HUES48 (cell line): ENCODE data around the gene FGD4.
"Not testable (repeated sequence)": the region's sequence is repeated elsewhere in the genome, so short reads cannot be mapped to it uniquely, and the experiment has no call there.

ENCODE experiments used
- H3K27ac ChIP-seq: one replicate; pipeline ENCODE4 v1.7.0; 2013; ENCODE audit warnings: low read depth, low read length, inconsistent platforms
- H3K27me3 ChIP-seq: 2 replicates; pipeline ENCODE4 v1.6.1; 2013; ENCODE audit warnings: mild to moderate bottlenecking, low read length; ENCODE audit not compliant: control insufficient read depth, insufficient read depth
- H3K36me3 ChIP-seq: 2 replicates; pipeline ENCODE4 v1.6.1; 2013; ENCODE audit warnings: low read length; ENCODE audit not compliant: control insufficient read depth, insufficient read depth
- H3K4me1 ChIP-seq: 2 replicates; pipeline ENCODE4 v1.6.1; 2013; ENCODE audit warnings: mild to moderate bottlenecking, low read length; ENCODE audit not compliant: control insufficient read depth, insufficient read depth
- H3K4me3 ChIP-seq: 2 replicates; pipeline ENCODE4 v1.5.1; 2013; ENCODE audit warnings: mild to moderate bottlenecking, low read depth, low read length
- H3K9ac ChIP-seq: 2 replicates; pipeline ENCODE4 v1.6.1; 2013; ENCODE audit warnings: mild to moderate bottlenecking, low read depth, low read length, moderate library complexity
- H3K9me3 ChIP-seq: 2 replicates; pipeline ENCODE4 v1.6.1; 2013; ENCODE audit warnings: low read length; ENCODE audit not compliant: control insufficient read depth, insufficient read depth

FGD4 gene

DNA sequence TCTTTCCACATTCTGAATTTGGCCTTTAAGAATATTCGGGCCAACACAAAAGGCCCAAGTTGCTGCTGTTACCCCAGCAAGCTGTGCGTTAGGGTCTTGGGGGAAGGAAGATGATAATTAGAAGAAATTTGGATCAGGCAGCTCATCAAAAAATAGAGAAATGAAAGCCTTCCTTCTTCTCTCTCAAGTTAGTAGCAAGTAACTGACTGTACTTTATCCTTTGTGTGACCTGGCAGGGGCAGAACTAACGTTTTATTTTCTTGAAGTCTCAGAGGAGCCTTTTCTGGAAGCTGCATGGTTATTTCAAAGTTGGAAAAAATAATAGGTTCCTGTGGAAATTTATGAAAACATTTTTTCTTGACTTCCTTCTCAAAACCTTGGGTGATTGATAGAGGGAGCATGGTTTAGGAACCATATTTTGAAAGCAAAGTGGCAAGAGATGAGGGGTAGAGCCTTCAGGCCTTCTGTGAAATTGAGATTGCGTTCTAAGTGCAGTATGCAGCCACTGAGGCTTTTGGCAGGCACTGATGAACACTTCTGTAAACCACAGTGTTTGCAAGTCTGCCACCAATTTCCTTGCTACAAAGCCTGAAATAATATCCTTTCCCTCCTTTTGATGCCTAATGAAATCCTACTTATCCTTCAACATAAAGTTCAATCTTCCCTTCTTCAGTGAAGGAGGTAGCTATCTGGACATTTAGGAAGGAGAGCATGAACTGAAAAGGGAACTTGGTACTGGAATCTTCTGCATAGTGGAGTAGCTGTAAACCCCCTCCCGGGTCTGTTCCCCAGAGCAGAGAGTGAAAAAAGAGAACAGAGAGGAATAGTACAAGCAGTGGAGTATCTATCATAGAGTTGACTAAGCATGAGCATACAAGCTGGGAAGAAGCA is 123.2 kb downstream of the FGD4 start:
- H3K9me3 ChIP-seq: no peaks in the 10 kb centered on the region
- H3K4me1 ChIP-seq: peaks cover 18% of the 10 kb centered on the region
- H3K36me3 ChIP-seq: no peaks in the 10 kb centered on the region
- no peak overlapping the region for H3K4me3 ChIP-seq
- H3K27me3 ChIP-seq: no peaks in the 10 kb centered on the region
- H3K9ac ChIP-seq: no peak overlapping the region
- no peak overlapping the region for H3K27ac ChIP-seq

DNA sequence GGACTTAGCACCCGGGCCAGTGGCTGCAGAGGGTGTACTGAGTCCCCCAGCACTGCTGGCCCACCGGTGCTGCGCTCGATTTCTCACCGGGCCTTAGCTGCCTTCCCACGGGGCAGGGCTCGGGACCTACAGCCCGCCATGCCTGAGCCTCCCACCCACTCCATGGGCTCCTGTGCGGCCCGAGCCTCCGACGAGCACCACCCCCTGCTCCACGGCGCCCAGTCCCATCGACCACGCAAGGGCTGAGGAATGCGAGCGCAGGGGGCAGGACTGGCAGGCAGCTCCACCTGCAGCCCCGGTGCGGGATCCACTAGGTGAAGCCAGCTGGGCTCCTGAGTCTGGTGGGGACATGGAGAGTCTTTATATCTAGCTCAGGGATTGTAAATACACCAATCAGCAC is 126.4 kb downstream of the FGD4 start:
- not testable (repeated sequence) for H3K9me3 ChIP-seq, H3K27ac ChIP-seq, H3K9ac ChIP-seq, H3K4me3 ChIP-seq, H3K27me3 ChIP-seq, H3K36me3 ChIP-seq
- peaks cover 18% of the 10 kb centered on the region for H3K4me1 ChIP-seq

DNA sequence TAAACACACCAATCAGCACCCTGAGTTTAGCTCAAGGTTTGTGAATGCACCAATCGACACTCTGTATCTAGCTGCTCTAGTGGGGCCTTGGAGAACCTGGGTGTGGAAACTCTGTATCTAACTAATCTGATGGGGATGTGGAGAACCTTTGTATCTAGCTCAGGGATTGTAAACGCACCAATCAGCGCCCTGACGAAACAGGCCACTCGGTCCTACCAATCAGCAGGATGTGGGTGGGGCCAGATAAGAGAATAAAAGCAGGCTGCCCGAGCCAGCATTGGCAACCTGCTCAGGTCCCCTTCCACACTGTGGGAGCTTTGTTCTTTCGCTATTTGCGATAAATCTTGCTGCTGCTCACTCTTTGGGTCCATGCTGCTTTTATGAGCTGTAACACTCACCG is 127.0 kb downstream of the FGD4 start:
- H3K4me1 ChIP-seq: peaks cover 18% of the 10 kb centered on the region

DNA sequence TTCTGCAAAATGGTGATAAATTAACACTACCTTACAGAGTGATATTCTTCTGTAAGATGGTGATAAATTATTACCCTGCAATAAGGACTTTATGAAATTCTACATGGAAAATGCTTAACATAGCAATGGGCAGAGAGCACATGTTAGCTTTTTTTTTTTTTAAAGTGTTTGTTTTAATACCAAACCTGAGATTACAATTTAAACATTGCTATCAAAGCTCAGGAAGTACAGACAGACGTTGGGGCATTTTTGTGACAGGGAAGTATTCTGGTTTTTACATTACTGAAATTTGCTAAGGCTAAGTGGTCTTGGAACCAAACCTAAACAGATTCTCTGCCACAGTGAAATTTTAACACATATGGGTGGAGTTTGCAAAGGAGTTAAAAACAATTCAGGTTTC is 133.1 kb downstream of the FGD4 start:
- Histone ChIP-seq H3K27me3 (no peaks in the 10 kb centered on the region), H3K4me3 (no peak overlapping the region), H3K9ac (no peak overlapping the region), H3K9me3 (no peaks in the 10 kb centered on the region), H3K27ac (no peak overlapping the region), H3K36me3 (no peaks in the 10 kb centered on the region), H3K4me1 (peaks cover 40% of the 10 kb centered on the region)

More for the DNA sequence above, 127.0 kb downstream of the FGD4 start:
- not testable (repeated sequence) for H3K9ac ChIP-seq, H3K36me3 ChIP-seq, H3K27ac ChIP-seq, H3K9me3 ChIP-seq, H3K4me3 ChIP-seq, H3K27me3 ChIP-seq

DNA sequence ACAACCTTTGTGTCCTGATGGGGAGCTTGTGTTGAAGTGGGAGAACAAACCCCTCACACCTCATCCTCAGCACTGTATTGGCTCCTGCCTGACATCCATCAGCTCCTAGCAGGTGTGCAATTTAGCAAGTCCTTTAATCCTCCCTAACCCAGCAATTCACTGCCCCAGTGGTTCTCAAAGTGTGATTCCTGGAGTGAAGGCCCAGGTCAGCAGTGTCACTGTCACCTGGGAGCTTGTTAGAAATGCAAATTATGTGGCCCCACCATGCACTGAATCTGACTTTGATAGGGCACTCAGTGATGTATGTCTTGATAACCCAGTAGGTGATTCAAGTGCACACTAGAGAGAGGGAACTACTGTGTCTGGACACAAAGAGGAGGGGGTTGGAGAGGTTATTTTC is 133.6 kb downstream of the FGD4 start:
- peaks cover 40% of the 10 kb centered on the region for H3K4me1 ChIP-seq
- H3K36me3 ChIP-seq: no peaks in the 10 kb centered on the region
- H3K27ac ChIP-seq: no peak overlapping the region
- no peak overlapping the region for H3K9ac ChIP-seq
- H3K27me3 ChIP-seq: no peaks in the 10 kb centered on the region
- no peaks in the 10 kb centered on the region for H3K9me3 ChIP-seq
- no peak overlapping the region for H3K4me3 ChIP-seq

DNA sequence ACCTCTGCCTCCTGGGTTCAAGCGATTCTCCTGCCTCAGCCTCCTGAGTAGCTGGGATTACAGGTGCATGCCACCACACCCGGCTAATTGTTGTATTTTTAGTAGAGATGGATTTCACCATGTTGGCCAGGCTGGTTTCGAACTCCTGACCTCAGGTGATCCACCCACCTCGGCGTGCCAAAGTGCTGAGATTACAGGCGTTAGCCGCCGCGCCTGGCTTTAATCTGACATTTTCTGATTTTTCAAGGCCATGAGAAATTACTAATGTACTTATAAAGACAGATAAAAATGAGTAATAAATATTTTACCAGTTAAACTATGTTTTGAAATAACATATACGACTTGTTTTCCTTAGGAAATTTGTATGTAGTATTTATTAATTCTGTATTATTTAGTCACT is 134.1 kb downstream of the FGD4 start:
- H3K27me3 ChIP-seq, H3K36me3 ChIP-seq, H3K9ac ChIP-seq, H3K9me3 ChIP-seq, H3K4me3 ChIP-seq, H3K27ac ChIP-seq: not testable (repeated sequence)
- peaks cover 40% of the 10 kb centered on the region for H3K4me1 ChIP-seq

DNA sequence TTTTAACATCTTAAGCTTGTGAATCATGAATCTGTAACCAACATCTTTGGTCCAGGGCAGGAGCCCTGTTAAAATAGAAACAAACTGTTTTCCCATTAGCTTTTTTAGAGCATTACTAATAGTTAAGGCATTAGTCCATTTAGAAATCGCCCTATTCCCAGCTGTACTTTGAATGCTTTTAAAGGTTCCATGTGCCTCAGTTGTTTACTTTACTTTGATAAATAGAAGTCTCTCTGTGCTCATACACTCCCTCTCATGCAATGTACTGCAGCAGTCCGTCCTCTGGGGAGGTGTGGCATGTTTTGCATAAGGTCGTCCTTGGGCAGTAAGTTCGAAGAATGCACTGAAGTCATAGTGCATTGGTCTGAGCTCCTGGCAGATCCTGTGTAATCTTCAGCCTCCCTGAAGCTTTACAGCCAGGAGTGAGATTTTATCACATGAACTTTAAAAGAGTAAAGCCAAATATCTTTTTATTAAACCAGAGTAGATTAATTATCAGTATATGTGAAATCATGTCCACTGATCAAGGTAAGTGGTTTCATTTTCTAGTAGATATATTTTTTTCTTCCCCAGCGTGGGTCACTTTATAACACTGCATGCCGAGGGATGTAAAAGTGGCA is 134.7 kb downstream of the FGD4 start:
- no peak overlapping the region for H3K27ac ChIP-seq
- no peak overlapping the region for H3K4me3 ChIP-seq
- no peaks in the 10 kb centered on the region for H3K9me3 ChIP-seq
- H3K27me3 ChIP-seq: no peaks in the 10 kb centered on the region
- H3K4me1 ChIP-seq: peaks cover 40% of the 10 kb centered on the region
- no peak overlapping the region for H3K9ac ChIP-seq
- H3K36me3 ChIP-seq: no peaks in the 10 kb centered on the region

DNA sequence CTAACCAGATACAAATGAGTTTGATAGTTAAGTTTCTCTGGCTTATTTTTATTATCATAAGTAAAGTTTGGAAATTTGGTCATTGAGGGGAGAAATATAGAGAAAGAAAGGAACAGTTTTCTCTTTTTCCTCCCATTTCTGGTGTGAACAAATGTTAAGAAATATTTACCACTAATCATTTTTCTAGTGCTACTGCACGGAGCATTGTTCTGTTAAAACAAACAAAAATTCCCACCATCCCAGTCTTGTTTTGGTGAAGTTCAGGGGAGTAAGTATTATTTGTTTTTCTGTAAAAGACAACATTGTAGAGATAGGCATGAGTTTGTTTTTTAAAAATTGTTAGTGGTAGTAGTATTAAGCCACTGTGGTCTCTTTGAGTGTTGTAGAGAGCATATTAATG is 135.3 kb downstream of the FGD4 start:
- Histone ChIP-seq H3K9me3 (no peaks in the 10 kb centered on the region), H3K9ac (no peak overlapping the region), H3K27ac (no peak overlapping the region), H3K4me1 (peaks cover 43% of the 10 kb centered on the region), H3K36me3 (no peaks in the 10 kb centered on the region), H3K4me3 (no peak overlapping the region), H3K27me3 (no peaks in the 10 kb centered on the region)

DNA sequence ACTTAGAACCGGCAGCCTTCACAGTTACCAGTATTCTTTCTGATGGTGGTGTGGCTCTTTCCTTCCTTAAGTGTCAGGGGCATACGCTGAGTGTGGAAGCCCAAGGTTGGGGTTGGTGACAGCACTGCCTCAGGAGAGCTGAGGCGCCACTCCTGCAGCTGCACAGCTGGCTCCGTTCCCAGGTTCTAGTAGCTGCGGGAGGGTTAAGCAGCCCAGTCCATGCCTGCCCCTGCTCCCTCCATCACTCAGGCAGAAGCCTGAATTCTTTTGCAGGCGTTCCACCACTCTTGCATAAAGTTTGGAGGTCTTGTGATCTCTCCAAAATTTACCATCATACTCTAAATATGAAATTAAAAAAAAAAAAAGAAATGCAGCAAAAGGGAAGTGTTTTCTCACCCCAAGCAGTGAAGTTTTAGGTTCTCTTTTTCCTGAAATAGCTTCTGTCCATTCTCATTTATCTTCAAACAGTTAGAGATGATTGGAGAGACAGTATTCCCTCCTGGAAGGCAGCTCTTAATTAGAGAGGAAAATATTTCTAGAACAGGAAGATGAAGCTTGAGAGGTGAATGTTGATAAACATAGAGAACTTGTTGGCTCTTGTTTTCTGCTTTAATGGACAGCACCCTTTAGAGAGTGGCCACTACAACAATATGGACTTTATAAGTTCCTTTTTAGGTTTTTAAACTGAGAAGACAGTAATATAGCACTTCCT is 136.1 kb downstream of the FGD4 start:
- H3K36me3 ChIP-seq: no peaks in the 10 kb centered on the region
- no peaks in the 10 kb centered on the region for H3K27me3 ChIP-seq
- H3K4me3 ChIP-seq: no peak overlapping the region
- no peak overlapping the region for H3K9ac ChIP-seq
- no peak overlapping the region for H3K27ac ChIP-seq
- H3K4me1 ChIP-seq: peaks cover 49% of the 10 kb centered on the region
- H3K9me3 ChIP-seq: no peaks in the 10 kb centered on the region

DNA sequence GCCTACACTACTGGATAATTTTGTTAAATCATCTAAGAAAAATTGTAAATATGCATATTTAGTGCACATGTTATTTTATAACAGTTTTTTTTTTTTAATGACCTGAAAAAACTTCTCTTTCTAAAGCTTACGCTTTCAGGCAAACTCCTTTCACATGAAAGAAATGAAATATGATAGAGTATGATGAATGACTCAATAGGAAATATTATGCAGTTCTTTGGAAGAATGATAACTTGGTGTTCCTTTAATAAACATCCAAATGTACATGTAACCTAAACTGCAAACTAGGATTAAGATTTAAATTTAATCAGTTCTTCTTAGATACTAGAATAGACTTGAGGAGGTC is 136.6 kb downstream of the FGD4 start:
- no peaks in the 10 kb centered on the region for H3K9me3 ChIP-seq
- no peak overlapping the region for H3K27ac ChIP-seq
- H3K27me3 ChIP-seq: no peaks in the 10 kb centered on the region
- H3K9ac ChIP-seq: no peak overlapping the region
- peaks cover 49% of the 10 kb centered on the region for H3K4me1 ChIP-seq
- no peak overlapping the region for H3K4me3 ChIP-seq
- H3K36me3 ChIP-seq: no peaks in the 10 kb centered on the region

DNA sequence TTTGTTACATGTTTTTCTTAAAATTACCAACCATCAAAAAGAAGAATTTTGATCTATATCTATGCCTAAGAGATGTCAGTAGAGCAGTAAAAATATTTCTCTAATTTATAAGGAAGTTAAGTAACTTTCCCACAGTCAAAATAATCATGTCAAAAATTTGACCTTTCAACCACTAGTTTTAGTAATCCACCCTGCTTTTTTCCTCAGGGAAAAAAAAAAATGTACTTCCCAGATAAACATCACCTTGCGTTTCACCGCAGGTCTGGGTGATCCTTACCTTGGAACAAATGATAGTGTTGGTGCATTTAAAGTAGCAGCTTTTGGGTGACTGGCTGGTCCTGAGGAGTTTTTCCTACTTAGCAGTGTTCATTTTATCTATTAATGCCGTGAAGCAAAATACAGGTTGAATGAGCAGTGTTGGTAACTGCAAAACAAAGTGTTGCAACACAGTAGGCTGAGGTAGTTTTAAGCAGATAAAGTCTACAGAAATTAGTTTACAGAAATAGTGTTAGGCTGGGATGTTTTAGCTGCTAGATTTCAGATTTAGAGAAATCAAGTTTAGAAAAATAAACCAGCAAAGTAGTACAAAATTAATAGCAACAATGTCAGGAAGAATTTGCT is 142.5 kb downstream of the FGD4 start:
- Histone ChIP-seq H3K4me1 (peaks cover 21% of the 10 kb centered on the region), H3K9ac (no peak overlapping the region), H3K9me3 (no peaks in the 10 kb centered on the region), H3K36me3 (no peaks in the 10 kb centered on the region), H3K27me3 (no peaks in the 10 kb centered on the region), H3K27ac (no peak overlapping the region), H3K4me3 (no peak overlapping the region)
